Ascending aorta (tissue), 2 donors: ENCODE measurements around the gene CLMN. TPM values are rescaled to one million over a fixed set of nuclear protein-coding genes. Genes with fewer than 3 reads are reported as not detected.
A peak's percentile ranks its signal among the peaks of the same experiment; 100 is the strongest.

Source experiments
- DNase-seq, 2 donors: peaks; one replicate each; pipeline ENCODE4 v3.0.0-alpha.2; 2019; ENCODE audit warnings: low spot score in 2 of 2
- H3K27ac ChIP-seq, 2 donors: fragments of 200-600 bp; sonication (generic); one replicate each; pipeline ENCODE4 v1.5.1; 2016 to 2017; ENCODE audit warnings: mild to moderate bottlenecking in 1 of 2
- H3K27me3 ChIP-seq: fragments of 200-600 bp; sonication (generic); one replicate; pipeline ENCODE4 v1.5.1; 2017
- H3K36me3 ChIP-seq, 2 donors: fragments of 200-600 bp; sonication (generic); one replicate each; pipeline ENCODE4 v1.5.1; 2016
- H3K4me1 ChIP-seq, 2 donors: fragments of 200-600 bp; sonication (generic); one replicate each; pipeline ENCODE4 v1.5.1; 2016 to 2017; ENCODE audit warnings: mild to moderate bottlenecking in 1 of 2
- H3K4me3 ChIP-seq, 2 donors: fragments of 200-600 bp; sonication (generic); one replicate each; pipeline ENCODE4 v1.5.1; 2016 to 2017; ENCODE audit warnings: mild to moderate bottlenecking in 1 of 2
- H3K9me3 ChIP-seq, 2 donors: fragments of 200-600 bp; sonication (generic); one replicate each; pipeline ENCODE4 v1.5.1; 2016
- CTCF ChIP-seq, 3 experiments: fragments of 200-600 bp in 2 of 3; fragments of 450-650 bp in 1 of 3; sonication (generic) in 2 of 3; IDR thresholded peaks; one replicate each; pipeline ENCODE4 v1.5.1; 2016 to 2019; ENCODE audit warnings: antibody characterized with exemption in 3 of 3, mild to moderate bottlenecking in 1 of 3, moderate library complexity in 1 of 3
- intact Hi-C: fragments of 100-400 bp; cut with DNase I; formaldehyde crosslinking; loops from one replicate; pipeline ENCODE4 v1.15.1; 2023
- total RNA-seq: library from RNA; depleted of rRNA; stranded (reverse); fragments of >200 nt; gene quantifications from one replicate; pipeline ENCODE4 v1.1.0, GENCODE V29; 2016

CLMN gene
- total RNA-seq, 1 donor from 2014 or later = 4.7 TPM

- TF ChIP-seq CTCF (IDR thresholded peaks at IDR 0.05) = no peak
- Histone ChIP-seq H3K27me3 (no peaks in the 10 kb centered on the region), H3K4me1 (no peaks in the 10 kb centered on the region), H3K9me3 (no peaks in the 10 kb centered on the region), H3K27ac (peak overlapping the region; percentile 27 to 30), H3K4me3 (no peak overlapping the region), H3K36me3 (no peaks in the 10 kb centered on the region)
- intact Hi-C loops = no loop called here
- no peak for DNase-seq
Observed at GRCh38 chr14:95185767-95186392, 133.8 kb downstream of the CLMN start.

- TF ChIP-seq CTCF (IDR thresholded peaks at IDR 0.05) = no peak
- H3K4me1 ChIP-seq = no peaks in the 10 kb centered on the region
- DNase-seq = peak; percentile 22 to 72
- H3K36me3 ChIP-seq = no peaks in the 10 kb centered on the region
- H3K27me3 ChIP-seq = no peaks in the 10 kb centered on the region
- H3K9me3 ChIP-seq = no peaks in the 10 kb centered on the region
- H3K27ac ChIP-seq = peak overlapping the region; percentile 27 to 30
- intact Hi-C loops = no loop called here
- H3K4me3 ChIP-seq = no peak overlapping the region
Observed at GRCh38 chr14:95185033-95185766, 134.5 kb downstream of the CLMN start.

- no peak for TF ChIP-seq CTCF (IDR thresholded peaks at IDR 0.05)
- intact Hi-C loops = no loop called here
- Histone ChIP-seq H3K27me3 (no peaks in the 10 kb centered on the region), H3K9me3 (no peaks in the 10 kb centered on the region), H3K27ac (peak overlapping the region in 1 of 2 donors; percentile 29), H3K4me1 (no peaks in the 10 kb centered on the region), H3K4me3 (no peak overlapping the region), H3K36me3 (no peaks in the 10 kb centered on the region)
- no peak for DNase-seq
Observed at GRCh38 chr14:95184413-95184790, 135.3 kb downstream of the CLMN start.

- TF ChIP-seq CTCF (IDR thresholded peaks at IDR 0.05) = no peak
- Histone ChIP-seq H3K4me1 (no peaks in the 10 kb centered on the region), H3K27me3 (no peaks in the 10 kb centered on the region), H3K9me3 (no peaks in the 10 kb centered on the region), H3K4me3 (no peak overlapping the region), H3K36me3 (no peaks in the 10 kb centered on the region), H3K27ac (peak overlapping the region in 1 of 2 donors; percentile 29)
- intact Hi-C loops = no loop called here
- no peak for DNase-seq
Observed at GRCh38 chr14:95183532-95184412, 135.9 kb downstream of the CLMN start.

GRCh38 chr14:95183082-95183481 is 136.6 kb downstream of the CLMN start:
- Histone ChIP-seq H3K4me3 (no peak overlapping the region), H3K4me1 (no peaks in the 10 kb centered on the region), H3K27me3 (no peaks in the 10 kb centered on the region), H3K9me3 (no peaks in the 10 kb centered on the region), H3K27ac (no peak overlapping the region), H3K36me3 (no peaks in the 10 kb centered on the region)
- intact Hi-C loops = no loop called here
- no peak for DNase-seq
- TF ChIP-seq CTCF (IDR thresholded peaks at IDR 0.05) = no peak
